ENCODE results near the gene TSPOAP1. TPM values are rescaled to one million over a fixed set of nuclear protein-coding genes. Genes with fewer than 3 reads are reported as not detected.

TSPOAP1 gene
- polyA plus RNA-seq, 1 of the 3 experiments (the other 2 are of a cell fraction): 0.79 TPM

GRCh38 chr17:58368860-58369213, 40.2 kb upstream of the TSPOAP1 start:
- POLR2A ChIA-PET: interaction anchor here (1.3 kb wide), 1 partner anchor 17 kb away, joined by 3 read pairs; the partner anchor contains the start of gene SUPT4H1
- TF ChIP-seq MXI1 (IDR thresholded peaks at IDR 0.05; ENCODE audit: low read depth, low read length): no peak
- TF ChIP-seq NFIC (IDR thresholded peaks at IDR 0.05; ENCODE audit: borderline replicate concordance): no peak
- TF ChIP-seq, protein P1, sequence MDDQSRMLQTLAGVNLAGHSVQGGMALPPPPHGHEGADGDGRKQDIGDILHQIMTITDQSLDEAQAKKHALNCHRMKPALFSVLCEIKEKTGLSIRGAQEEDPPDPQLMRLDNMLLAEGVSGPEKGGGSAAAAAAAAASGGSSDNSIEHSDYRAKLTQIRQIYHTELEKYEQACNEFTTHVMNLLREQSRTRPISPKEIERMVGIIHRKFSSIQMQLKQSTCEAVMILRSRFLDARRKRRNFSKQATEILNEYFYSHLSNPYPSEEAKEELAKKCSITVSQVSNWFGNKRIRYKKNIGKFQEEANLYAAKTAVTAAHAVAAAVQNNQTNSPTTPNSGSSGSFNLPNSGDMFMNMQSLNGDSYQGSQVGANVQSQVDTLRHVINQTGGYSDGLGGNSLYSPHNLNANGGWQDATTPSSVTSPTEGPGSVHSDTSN (IDR thresholded peaks at IDR 0.05): no peak
- no peak for TF ChIP-seq NRF1 (IDR thresholded peaks at IDR 0.05; ENCODE audit: low read depth, low read length)
- TF ChIP-seq, protein P2, sequence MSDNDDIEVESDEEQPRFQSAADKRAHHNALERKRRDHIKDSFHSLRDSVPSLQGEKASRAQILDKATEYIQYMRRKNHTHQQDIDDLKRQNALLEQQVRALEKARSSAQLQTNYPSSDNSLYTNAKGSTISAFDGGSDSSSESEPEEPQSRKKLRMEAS (IDR thresholded peaks at IDR 0.05; ENCODE audit: low read depth): no peak
- Histone ChIP-seq H3K27ac (ENCODE audit: low read depth in 2 of 2, low read length in 1 of 2) (no peak overlapping the region), H3K27me3 (ENCODE audit: insufficient read depth) (peaks cover 4% of the 10 kb centered on the region; the same call in 1 of the 2 replicates), H3K9ac (no peak overlapping the region), H3K79me2 (ENCODE audit: insufficient read depth) (no peaks in the 10 kb centered on the region), H3K4me2 (no peak overlapping the region), H2AFZ (ENCODE audit: low read depth) (no peak overlapping the region), H3K4me3 (ENCODE audit: low read depth in 2 of 2, low read length in 1 of 2) (no peak overlapping the region), H3F3A (replicated peaks; ENCODE audit: insufficient read depth) (no peaks in the 10 kb centered on the region), H3K36me3 (replicated peaks in 1 of 2; ENCODE audit: control insufficient read depth in 1 of 2, insufficient read depth in 2 of 2, low read length in 1 of 2) (no peaks in the 10 kb centered on the region), H4K20me1 (ENCODE audit: insufficient read depth) (no peaks in the 10 kb centered on the region), H3K4me1 (ENCODE audit: control insufficient read depth in 1 of 2, insufficient read depth in 2 of 2, low read depth in 1 of 2, low read length in 1 of 2) (no peaks in the 10 kb centered on the region; a peak in 1 of 4 replicates), H3K9me2 (no peaks in the 10 kb centered on the region), H3K9me3 (no peaks in the 10 kb centered on the region)
- WGBS (ENCODE audit: low lambda C conversion rate): 41% methylated on average over 3 of the region's 3 CpGs
- no peak for DNase-seq
- CTCF ChIA-PET: interaction anchor here (0.7 to 5.7 kb wide), 4 partner anchors 22 to 120 kb away, joined by 3 to 21 read pairs (median 3); partner anchors contain the start of gene RNF43

DNA sequence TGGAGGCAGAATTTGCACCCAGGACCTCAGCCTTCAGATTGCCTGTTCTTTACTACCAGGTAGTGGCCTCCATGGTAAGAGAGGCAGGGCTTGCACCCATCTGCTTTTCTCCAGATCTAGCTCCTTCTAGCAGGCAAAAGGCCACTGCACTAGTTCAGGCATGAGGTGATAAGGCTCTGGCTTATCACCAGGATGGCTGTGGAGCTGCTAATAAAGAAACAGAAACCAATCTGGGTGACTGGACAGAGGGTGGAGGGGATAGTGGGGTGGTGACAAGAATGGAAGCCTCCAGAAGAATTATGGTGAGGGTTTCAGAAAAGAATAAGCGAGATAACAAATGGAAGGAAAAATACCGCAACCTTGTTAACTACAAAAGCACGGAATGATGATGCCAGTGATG, 38.9 kb upstream of the TSPOAP1 start:
- ChIA-PET CTCF (interaction anchor here (1.5 kb wide), 1 partner anchor 50 kb away, joined by 3 read pairs; the partner anchor contains the start of gene RNF43), POLR2A (no interaction called here)
- 41% methylated on average over 3 of the region's 3 CpGs for WGBS (ENCODE audit: low lambda C conversion rate)
- H3K27ac ChIP-seq (ENCODE audit: low read depth in 2 of 2, low read length in 1 of 2): no peak overlapping the region
- no peaks in the 10 kb centered on the region for H3K36me3 ChIP-seq (replicated peaks in 1 of 2; ENCODE audit: control insufficient read depth in 1 of 2, insufficient read depth in 2 of 2, low read length in 1 of 2)
- H3F3A ChIP-seq (replicated peaks; ENCODE audit: insufficient read depth): no peaks in the 10 kb centered on the region
- no peak for DNase-seq
- H3K9me2 ChIP-seq: no peaks in the 10 kb centered on the region
- no peak overlapping the region for H2AFZ ChIP-seq (ENCODE audit: low read depth)
- no peaks in the 10 kb centered on the region for H3K9me3 ChIP-seq
- peaks cover 18% of the 10 kb centered on the region; the same call in 1 of the 2 replicates for H3K27me3 ChIP-seq (ENCODE audit: insufficient read depth)
- H3K4me3 ChIP-seq (ENCODE audit: low read depth in 2 of 2, low read length in 1 of 2): no peak overlapping the region
- no peaks in the 10 kb centered on the region for H4K20me1 ChIP-seq (ENCODE audit: insufficient read depth)
- no peak overlapping the region for H3K9ac ChIP-seq
- TF ChIP-seq RAD21 (IDR thresholded peaks at IDR 0.05; ENCODE audit: low read length) (no peak), ELF1 (IDR thresholded peaks at IDR 0.05) (no peak), GATA2 (CRISPR knock-in tag; IDR thresholded peaks at IDR 0.05) (no peak), GABPA (IDR thresholded peaks at IDR 0.05; ENCODE audit: low read depth) (no peak), SMC3 (IDR thresholded peaks at IDR 0.05; ENCODE audit: low read depth, low read length) (no peak), JUND (IDR thresholded peaks at IDR 0.05) (no peak), FOSL2 (IDR thresholded peaks at IDR 0.05; ENCODE audit: borderline replicate concordance, low read depth) (no peak), NFIC (IDR thresholded peaks at IDR 0.05; ENCODE audit: borderline replicate concordance) (no peak), CHD2 (IDR thresholded peaks at IDR 0.05; ENCODE audit: low read length, partially characterized antibody) (no peak), TEAD4 (IDR thresholded peaks at IDR 0.05; ENCODE audit: borderline replicate concordance, insufficient read depth) (no peak), EP300 (IDR thresholded peaks at IDR 0.05; ENCODE audit: borderline replicate concordance in 1 of 2, low read depth in 1 of 2, low read length in 1 of 2) (no peak)
- TF ChIP-seq, protein P3, sequence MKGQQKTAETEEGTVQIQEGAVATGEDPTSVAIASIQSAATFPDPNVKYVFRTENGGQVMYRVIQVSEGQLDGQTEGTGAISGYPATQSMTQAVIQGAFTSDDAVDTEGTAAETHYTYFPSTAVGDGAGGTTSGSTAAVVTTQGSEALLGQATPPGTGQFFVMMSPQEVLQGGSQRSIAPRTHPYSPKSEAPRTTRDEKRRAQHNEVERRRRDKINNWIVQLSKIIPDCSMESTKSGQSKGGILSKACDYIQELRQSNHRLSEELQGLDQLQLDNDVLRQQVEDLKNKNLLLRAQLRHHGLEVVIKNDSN (IDR thresholded peaks at IDR 0.05; ENCODE audit: borderline replicate concordance, low read depth): no peak
- TF ChIP-seq, protein P1 (IDR thresholded peaks at IDR 0.05): no peak
- TF ChIP-seq, protein P4, sequence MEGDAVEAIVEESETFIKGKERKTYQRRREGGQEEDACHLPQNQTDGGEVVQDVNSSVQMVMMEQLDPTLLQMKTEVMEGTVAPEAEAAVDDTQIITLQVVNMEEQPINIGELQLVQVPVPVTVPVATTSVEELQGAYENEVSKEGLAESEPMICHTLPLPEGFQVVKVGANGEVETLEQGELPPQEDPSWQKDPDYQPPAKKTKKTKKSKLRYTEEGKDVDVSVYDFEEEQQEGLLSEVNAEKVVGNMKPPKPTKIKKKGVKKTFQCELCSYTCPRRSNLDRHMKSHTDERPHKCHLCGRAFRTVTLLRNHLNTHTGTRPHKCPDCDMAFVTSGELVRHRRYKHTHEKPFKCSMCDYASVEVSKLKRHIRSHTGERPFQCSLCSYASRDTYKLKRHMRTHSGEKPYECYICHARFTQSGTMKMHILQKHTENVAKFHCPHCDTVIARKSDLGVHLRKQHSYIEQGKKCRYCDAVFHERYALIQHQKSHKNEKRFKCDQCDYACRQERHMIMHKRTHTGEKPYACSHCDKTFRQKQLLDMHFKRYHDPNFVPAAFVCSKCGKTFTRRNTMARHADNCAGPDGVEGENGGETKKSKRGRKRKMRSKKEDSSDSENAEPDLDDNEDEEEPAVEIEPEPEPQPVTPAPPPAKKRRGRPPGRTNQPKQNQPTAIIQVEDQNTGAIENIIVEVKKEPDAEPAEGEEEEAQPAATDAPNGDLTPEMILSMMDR (IDR thresholded peaks at IDR 0.05): no peak
- H3K4me2 ChIP-seq: no peak overlapping the region
- H3K79me2 ChIP-seq (ENCODE audit: insufficient read depth): no peaks in the 10 kb centered on the region
- H3K4me1 ChIP-seq (ENCODE audit: control insufficient read depth in 1 of 2, insufficient read depth in 2 of 2, low read depth in 1 of 2, low read length in 1 of 2): no peaks in the 10 kb centered on the region; a peak in 1 of 4 replicates

Data from SK-N-SH (cell line).